DOHH2 (cell line): Measurements from ENCODE around the gene TTC39B.

Experiments
- EZH2phosphoT487 ChIP-seq: fragments of 200-600 bp; sonication (generic); IDR thresholded peaks from 2 replicates; pipeline ENCODE4 v1.6.1; 2017; ENCODE audit warnings: borderline replicate concordance, mild to moderate bottlenecking, antibody characterized with exemption, low read length, moderate library complexity, mixed read lengths
- TF ChIP-seq, protein P1 (sequence below): fragments of 200-600 bp; sonication (generic); IDR thresholded peaks from one replicate; pipeline ENCODE4 v1.5.1; 2014; ENCODE audit warnings: antibody characterized with exemption, mild to moderate bottlenecking, low read depth, low read length; ENCODE audit not compliant: poor library complexity, severe bottlenecking

DNA sequence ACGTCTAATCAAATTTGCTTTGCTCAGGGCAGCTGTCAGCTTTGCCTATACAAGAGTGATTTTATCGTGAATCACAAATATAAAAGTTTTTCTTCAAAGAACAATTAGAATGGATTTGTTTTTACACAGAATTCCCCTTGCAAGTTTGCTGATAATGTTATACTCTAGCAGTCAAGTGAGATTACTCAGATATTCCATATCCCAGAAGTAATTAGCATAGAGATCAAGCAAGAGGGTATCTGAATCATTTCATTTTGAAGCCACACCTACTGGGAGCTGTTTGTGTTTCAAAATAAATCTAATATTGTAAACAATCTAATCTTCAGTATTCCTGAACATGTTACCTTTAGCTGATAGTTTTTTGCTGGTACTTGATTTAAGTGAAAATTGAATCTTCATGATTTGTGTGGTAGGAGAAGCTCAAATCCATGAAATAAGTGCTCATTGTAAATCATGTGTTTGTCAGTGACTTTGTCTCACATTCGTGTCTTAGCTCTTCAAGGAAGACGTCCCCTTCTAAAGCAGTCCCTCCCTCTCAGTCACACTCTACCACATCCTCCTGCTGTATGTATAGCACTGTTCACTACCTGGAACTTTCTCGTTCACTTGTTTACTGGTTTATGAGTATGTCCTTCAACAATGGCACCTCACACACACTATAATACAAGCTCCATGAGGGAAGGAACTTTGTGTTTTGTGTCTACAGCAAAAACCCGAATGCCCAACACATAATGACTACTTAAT, 3.3 kb upstream of the TTC39B start:
- TF ChIP-seq, protein P1, sequence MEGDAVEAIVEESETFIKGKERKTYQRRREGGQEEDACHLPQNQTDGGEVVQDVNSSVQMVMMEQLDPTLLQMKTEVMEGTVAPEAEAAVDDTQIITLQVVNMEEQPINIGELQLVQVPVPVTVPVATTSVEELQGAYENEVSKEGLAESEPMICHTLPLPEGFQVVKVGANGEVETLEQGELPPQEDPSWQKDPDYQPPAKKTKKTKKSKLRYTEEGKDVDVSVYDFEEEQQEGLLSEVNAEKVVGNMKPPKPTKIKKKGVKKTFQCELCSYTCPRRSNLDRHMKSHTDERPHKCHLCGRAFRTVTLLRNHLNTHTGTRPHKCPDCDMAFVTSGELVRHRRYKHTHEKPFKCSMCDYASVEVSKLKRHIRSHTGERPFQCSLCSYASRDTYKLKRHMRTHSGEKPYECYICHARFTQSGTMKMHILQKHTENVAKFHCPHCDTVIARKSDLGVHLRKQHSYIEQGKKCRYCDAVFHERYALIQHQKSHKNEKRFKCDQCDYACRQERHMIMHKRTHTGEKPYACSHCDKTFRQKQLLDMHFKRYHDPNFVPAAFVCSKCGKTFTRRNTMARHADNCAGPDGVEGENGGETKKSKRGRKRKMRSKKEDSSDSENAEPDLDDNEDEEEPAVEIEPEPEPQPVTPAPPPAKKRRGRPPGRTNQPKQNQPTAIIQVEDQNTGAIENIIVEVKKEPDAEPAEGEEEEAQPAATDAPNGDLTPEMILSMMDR = no peak
- TF ChIP-seq EZH2phosphoT487 = no peak
